ENCODE measurements around the gene KIF25.

Gene KIF25

DNA sequence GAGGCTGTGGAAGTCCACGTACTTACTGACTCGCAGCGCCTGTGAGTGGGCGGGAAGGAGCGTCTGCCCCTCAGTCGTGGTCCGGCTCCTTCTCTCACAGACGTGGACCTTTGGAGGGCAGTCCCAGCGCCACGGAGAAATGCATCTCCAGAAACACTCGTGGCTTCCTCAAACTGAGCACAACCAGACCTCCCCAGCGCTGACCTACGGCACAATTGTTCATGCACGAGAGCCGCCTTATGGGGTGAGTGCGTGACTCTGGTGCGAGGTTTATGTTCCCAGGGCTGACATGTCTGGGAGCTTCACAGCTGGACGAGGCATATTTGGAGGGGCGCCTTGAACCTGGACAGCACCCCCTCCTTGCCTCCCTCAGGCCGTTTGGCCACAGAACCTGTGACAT lies 51.8 kb downstream of the KIF25 start:
- H3K4me3 ChIP-seq (ENCODE audit: low read length) = no peak overlapping the region
- TF ChIP-seq, protein P1, sequence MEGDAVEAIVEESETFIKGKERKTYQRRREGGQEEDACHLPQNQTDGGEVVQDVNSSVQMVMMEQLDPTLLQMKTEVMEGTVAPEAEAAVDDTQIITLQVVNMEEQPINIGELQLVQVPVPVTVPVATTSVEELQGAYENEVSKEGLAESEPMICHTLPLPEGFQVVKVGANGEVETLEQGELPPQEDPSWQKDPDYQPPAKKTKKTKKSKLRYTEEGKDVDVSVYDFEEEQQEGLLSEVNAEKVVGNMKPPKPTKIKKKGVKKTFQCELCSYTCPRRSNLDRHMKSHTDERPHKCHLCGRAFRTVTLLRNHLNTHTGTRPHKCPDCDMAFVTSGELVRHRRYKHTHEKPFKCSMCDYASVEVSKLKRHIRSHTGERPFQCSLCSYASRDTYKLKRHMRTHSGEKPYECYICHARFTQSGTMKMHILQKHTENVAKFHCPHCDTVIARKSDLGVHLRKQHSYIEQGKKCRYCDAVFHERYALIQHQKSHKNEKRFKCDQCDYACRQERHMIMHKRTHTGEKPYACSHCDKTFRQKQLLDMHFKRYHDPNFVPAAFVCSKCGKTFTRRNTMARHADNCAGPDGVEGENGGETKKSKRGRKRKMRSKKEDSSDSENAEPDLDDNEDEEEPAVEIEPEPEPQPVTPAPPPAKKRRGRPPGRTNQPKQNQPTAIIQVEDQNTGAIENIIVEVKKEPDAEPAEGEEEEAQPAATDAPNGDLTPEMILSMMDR (IDR thresholded peaks at IDR 0.05; ENCODE audit: insufficient read depth, low read depth, low read length, missing control alignments) = no peak
- DNase-seq (ENCODE audit: low read depth) = no peak

DNA sequence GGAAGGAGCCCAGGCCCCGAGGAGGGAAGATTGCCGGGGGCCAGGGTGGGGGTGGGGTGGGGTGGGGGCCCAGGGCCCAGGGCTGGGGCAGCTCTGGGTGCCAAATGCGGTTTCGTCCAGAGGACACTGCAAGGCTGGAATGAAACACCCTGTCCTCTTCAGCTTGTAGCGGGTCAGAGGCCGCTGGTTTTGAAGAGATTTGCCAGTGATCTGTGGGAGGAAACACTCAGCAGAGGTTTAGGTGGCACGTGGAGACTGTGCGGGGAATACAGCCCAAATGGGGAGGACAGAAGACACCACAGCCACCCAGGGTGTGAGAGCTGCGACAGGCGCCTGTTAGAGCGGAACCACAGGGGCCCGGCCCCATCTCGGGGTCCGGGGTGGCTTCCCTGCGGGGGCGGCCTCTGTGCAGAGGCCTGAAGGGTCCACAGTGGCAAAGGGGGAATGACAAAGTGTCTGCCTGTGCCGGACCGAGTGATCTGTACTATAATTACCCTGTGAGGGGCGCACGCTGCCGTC lies 52.3 kb downstream of the KIF25 start:
- TF ChIP-seq, protein P1 (IDR thresholded peaks at IDR 0.05; ENCODE audit: insufficient read depth, low read depth, low read length, missing control alignments) = no peak
- H3K4me3 ChIP-seq (ENCODE audit: low read length) = no peak overlapping the region

GRCh38 chr6:168050225-168050880 lies 52.9 kb downstream of the KIF25 start:
- TF ChIP-seq, protein P1 (IDR thresholded peaks at IDR 0.05; ENCODE audit: insufficient read depth, low read depth, low read length, missing control alignments) = no peak
- no peak for DNase-seq (ENCODE audit: low read depth)
- no peak overlapping the region for H3K4me3 ChIP-seq (ENCODE audit: low read length)

More for the DNA sequence above, 52.3 kb downstream of the KIF25 start:
- DNase-seq (ENCODE audit: low read depth) = no peak

- no peak overlapping the region for H3K4me3 ChIP-seq (ENCODE audit: low read length)
- TF ChIP-seq, protein P1 (IDR thresholded peaks at IDR 0.05; ENCODE audit: insufficient read depth, low read depth, low read length, missing control alignments) = no peak
- no peak for DNase-seq (ENCODE audit: low read depth)
Measured at GRCh38 chr6:168050881-168051586, 53.6 kb downstream of the KIF25 start.

DNA sequence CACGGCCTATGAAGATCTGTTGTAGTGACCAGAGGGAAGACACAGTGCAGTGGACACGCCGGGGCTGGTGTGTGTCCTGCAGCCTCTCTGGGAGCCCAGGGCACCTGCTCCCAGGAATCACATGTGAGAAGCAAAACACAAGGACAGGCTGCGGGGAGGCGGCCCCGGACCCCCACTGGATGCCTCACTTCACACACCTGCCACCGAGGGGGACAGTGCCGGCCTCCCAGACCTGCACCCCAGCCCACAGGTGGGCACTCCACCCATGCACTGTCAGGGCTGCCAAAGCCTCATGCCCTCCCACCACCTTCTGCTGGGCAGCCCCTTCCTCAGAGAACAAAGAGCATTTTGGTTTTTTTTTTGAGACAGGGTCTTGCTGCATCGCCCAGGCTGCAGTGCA lies 54.2 kb downstream of the KIF25 start:
- TF ChIP-seq, protein P1 (IDR thresholded peaks at IDR 0.05; ENCODE audit: insufficient read depth, low read depth, low read length, missing control alignments) = no peak
- no peak overlapping the region for H3K4me3 ChIP-seq (ENCODE audit: low read length)
- no peak for DNase-seq (ENCODE audit: low read depth)

DNA sequence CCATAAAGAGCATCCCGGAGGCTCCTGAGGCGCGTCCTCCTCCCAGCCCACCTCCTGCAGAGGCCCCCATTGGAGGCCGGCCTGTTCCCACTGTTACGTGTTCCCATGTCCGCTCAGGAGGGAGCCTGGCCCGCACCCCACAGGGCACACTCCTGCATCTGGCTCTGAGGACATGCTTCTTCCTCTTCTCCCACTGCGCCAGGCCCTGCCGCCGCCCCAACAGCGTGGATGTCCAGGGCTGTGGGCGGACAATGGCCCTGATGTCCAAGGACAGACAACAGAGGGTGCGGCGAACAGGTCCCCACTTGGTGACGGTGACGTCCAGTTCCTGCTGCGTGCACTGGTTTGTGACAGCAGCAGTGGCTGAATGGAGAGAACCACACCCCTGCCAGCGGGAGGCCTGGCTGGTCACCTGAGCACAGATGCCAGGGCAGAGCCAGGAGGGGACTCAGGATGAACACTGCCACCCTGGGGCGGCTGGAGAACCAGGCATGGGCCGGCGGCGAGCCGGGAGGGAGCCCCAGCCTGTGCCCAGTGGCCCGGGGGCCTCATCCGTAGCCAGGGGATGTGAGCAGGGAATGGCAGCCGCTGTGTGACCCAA lies 54.9 kb downstream of the KIF25 start:
- no peak overlapping the region for H3K4me3 ChIP-seq (ENCODE audit: low read length)
- TF ChIP-seq, protein P1 (IDR thresholded peaks at IDR 0.05; ENCODE audit: insufficient read depth, low read depth, low read length, missing control alignments) = no peak
- no peak for DNase-seq (ENCODE audit: low read depth)

All from epithelial cell of esophagus (primary cell).